NOMO-1 (cell line): Measurements from ENCODE around the gene PSAP.
A peak's percentile ranks its signal among the peaks of the same experiment; 100 is the strongest.

Experiments
- DNase-seq, 2 experiments: peaks; one replicate each; lab custom pipeline; 2025; ENCODE audit not compliant: unreplicated experiment in 2 of 2; lab: John Stamatoyannopoulos, UW

PSAP gene

DNA sequence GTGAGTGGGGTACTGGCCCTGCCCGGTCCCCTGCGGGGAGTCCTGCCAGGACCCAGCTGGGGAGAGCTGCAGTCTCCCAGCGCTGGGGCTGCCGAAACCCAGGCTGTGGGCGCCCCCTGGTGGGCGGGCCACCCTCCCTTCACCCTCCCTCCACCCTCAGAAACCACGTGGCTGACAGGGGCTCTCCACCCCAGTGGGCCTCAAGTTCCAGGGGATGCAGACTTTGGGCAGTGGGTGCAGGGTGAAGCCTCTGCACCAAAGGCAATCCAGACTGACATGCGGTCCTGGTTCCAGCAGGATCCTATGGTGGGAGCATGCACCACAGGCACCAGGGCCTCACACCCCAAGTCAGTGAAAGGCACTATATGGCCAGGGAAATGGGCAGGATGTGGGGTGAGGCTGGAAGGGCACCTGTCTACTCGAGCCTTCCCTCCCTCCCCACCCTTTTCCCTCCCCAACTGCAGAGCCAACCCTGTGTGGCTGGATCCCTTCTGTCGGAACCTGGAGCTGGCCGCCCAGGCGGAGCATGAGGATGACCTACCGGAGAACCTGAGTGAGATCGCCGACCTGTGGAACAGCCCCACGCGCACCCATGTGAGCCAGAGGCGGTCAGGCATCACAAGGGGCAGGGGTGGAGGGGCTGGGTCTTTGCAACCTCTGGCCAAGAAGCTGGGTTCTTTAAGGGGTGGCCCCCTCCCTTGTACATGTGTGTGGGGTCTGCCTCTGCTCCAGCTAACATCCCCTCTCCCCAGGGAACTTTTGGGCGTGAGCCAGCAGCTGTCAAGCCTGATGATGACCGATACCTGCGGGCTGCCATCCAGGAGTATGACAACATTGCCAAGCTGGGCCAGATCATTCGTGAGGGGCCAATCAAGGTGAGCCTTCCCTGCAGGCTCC lies 38.8 kb downstream of the PSAP start:
- DNase-seq, result peak; percentile 50 to 71

DNA sequence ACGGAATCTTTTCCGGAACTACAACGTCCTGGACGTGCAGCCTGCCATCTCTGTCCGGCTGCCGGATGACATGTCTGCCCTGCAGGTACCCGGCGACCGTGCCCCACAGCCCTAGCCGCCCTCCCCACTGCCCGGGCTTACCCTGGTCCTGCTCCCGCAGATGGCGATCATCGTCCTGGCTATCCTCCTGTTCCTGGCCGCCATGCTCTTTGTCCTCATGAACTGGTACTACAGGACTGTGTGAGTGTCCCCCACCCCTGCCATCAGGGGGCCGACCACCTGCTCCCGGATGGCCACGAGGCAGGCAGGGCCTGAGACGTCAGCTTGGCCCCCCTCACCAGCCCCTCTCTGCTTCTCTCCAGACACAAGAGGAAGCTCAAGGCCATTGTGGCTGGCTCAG lies 39.7 kb downstream of the PSAP start:
- no peak for DNase-seq

DNA sequence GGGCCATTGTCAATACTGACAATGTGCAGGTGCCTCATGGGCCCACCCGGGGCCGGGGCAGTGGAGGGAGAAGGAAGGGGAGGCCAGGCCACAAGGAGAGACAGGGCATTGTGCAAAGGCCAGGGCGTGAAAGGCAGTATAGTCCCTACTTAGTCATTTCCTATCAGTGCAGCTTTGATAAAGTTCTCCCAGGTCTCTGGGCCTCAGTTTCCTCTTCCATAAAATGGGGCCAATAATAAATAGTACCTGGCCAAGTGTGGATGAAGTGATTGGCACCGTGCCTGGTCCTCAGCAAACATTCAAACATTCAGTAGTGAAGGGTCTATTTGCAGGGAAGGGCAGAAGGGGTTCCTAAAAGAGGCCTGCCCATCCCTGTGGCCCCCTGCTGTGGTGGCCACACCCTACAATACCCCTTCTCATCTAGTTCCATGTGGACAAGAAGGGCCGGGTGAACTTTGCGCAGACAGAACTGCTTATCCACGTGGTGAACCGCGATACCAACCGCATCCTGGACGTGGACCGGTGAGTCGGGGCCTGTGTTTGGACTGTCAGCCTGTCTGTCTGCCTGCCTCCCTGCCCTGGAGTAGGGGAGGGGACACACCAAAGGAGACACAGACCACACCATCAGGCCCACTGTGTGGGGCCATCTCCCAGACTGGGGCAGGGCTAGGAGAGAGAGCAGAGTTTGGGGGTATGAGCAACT lies 40.9 kb downstream of the PSAP start:
- no peak for DNase-seq

DNA sequence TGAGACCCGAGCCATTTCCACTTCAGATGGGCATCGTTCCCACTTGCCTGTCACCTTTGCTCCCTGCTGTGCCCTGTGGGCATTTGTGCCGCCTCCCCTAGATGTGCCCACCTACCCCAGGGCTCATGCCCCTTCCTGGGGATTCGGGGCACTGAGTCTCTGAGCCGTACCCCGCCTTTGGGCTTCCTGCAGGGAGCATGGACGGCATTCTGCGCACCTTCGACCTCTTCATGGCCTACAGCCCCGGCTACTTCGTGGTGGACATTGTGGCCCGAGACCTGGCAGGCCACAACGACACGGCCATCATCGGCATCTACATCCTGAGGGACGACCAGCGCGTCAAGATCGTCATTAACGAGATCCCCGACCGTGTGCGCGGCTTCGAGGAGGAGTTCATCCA lies 41.4 kb downstream of the PSAP start:
- no peak for DNase-seq

DNA sequence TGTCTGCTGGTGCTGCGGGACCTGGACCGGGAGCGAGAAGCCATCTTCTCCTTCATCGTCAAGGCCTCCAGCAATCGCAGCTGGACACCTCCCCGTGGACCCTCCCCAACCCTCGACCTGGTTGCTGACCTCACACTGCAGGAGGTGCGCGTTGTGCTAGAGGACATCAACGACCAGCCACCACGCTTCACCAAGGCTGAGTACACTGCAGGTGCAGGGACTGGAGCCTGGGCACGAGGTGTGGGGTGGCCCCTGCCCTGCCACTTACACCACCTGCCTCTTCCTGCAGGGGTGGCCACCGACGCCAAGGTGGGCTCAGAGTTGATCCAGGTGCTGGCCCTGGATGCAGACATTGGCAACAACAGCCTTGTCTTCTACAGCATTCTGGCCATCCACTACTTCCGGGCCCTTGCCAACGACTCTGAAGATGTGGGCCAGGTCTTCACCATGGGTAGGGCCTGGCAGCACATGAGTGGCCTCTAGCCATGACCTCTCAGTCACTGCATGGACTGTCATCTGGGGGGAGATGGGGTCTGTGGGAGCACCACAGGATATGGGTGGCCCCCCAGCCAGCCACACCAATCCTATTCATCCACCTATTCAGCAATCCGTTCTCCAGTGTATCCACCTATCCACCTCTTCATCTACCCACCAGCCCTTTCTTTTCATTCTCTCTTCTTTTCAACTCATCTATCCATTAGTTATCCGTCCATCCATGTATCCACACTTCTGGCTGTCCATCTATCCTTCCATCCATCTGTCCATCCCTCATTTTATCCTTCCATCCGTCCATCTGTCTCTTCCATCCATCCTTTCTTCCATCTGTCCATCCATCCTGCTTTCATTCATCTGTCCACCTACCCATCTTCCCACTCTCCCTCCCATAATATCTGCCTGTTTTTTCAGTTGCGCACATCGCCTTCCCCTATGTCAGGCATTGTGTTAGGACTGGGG lies 43.2 kb downstream of the PSAP start:
- no peak for DNase-seq

DNA sequence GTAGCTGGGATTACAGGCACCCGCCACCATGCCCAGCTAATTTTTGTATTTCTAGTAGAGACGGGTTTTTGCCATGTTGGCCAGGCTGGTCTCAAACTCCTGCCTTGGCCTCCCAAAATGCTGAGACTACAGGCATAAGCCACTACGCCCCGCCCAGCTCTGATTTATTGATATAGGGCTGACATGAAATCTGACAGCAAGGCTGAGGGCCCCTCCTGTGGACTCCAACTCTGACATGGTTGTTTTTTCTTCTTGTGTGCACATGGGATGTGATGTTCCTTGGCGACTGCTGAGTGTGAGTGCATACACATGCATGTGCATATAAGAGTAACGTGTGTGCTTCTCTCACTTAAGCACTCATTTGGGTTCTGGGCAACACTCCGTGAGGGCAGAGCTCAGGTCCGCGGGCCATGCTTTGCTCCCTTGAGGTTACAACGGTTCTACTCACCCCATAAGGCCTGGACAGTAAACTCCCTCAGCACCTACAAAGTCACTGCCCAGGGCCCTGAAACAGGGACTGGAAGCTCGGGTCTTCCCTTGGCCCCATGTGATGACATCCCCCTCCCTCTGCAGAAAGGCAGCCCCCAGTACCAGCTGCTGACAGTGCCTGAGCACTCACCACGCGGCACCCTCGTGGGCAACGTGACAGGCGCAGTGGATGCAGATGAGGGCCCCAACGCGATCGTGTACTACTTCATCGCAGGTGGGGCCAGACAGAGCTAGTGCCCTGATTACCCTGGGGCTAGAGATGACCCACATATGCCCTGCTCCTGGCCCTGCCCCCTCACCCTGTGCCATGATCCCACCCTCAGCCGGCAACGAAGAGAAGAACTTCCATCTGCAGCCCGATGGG lies 44.1 kb downstream of the PSAP start:
- no peak for DNase-seq

DNA sequence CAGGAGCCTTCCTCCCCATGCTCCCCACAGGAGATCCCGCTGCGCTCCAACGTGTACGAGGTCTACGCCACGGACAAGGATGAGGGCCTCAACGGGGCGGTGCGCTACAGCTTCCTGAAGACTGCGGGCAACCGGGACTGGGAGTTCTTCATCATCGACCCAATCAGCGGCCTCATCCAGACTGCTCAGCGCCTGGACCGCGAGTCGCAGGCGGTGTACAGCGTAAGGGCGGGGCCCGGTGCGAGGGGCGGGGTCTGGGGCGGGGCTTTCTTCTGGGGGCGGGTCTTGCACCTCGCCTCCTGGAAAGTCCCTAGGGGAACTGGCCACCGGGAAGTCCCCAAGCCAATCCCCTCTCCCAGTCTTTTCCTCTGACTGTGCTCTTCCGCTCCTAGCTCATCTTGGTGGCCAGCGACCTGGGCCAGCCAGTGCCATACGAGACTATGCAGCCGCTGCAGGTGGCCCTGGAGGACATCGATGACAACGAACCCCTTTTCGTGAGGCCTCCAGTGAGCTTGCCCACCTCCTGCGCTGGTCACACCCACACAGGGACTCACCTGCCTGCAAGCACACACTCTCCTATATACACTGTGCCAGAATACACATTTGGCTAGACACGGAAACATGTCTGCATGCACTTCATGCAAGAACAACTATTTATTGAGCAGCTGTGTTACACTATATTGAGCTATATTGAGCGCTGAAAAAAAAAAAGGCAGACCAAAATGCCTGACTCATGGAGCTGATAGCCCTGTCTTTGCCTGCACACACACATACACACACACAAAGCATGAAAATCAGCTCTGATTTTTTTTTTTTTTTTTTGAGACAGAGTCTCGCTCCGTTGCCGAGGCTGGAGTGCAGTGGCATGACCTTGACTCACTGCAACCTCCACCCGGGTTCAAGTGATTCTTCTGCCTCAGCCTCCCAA lies 45.0 kb downstream of the PSAP start:
- DNase-seq, result no peak

DNA sequence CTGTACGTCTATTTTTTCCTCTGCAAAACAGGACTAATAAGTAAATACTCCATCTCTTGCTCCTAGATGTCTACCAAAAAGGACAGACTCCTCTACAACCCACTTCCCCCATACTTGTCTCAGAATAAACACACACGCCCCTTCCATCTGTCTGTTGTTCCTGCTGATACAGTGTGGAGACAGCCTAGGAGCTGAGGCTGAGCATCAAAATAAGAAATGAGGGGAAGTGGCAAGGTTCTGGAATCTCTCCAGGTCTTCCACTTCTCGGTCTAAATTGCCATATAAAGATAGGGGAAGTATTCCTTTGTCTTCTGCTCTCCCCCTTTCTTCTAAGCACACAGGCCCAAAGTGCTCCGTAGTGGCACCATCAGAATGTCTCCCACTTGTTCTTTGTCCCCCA lies 47.0 kb downstream of the PSAP start:
- DNase-seq, result peak; percentile 13 to 35

DNA sequence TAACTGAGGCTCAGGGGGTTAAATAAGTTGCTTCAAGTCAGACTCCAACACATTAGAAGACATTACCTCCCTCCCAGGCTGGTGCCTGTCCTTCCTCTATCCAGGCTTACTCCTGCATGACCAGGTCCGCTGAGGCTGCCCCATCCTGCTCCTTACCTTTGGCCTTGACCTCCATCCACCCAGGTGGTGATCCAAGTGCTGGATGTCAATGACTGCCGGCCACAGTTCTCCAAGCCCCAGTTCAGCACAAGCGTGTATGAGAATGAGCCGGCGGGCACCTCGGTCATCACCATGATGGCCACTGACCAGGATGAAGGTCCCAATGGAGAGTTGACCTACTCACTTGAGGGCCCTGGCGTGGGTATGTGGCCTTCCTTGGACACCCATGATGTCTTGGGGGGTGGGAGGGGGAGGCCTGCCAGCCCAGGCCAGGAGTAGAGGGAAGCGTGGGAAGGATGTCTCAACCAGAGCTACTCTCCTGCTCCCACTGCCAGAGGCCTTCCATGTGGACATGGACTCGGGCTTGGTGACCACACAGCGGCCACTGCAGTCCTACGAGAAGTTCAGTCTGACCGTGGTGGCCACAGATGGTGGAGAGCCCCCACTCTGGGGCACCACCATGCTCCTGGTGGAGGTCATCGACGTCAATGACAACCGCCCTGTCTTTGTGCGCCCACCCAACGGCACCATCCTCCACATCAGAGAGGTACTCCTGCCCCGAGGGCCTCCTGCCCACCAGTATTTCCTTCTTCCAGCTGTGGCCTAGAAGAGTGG lies 48.1 kb downstream of the PSAP start:
- no peak for DNase-seq

DNA sequence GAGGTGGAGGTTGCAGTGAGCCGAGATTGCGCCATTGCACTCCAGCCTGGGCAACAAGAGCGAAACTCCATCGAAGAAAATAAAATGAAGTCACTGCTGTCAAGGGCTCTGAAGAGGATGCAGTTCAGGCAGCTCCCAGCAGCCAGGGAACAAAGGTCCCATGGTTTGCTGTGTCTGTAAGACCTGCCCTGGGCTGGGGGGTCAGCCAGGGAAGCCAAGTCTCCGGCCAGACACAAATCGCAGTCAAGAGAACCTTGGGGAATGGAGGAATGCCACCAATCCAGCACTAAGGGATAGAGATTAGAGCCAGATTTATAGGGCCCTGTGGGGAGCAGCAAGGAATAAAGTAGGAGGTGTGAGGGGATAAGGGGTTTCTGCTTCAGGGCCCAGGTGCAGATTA lies 48.8 kb downstream of the PSAP start:
- DNase-seq, result no peak

DNA sequence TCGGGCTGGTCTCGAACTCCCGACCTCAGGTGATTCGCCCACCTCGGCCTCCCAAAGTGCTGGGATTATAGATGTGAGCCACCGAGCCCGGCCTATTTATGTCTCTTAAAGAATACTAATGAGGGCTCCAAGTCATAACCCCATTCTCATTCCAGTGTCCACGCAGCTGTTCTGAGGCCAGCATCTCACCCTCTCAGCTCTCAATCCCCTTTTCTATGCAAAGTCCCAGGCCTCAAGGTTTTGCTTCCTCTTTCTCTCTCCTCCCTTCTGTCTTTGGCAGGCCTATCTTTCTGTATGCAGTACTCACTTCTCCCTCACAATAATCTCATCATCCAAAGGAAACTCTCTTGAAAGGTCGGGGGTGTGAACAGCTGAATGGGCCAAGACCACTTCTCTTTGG lies 49.7 kb downstream of the PSAP start:
- peak; percentile 59 to 88 for DNase-seq

DNA sequence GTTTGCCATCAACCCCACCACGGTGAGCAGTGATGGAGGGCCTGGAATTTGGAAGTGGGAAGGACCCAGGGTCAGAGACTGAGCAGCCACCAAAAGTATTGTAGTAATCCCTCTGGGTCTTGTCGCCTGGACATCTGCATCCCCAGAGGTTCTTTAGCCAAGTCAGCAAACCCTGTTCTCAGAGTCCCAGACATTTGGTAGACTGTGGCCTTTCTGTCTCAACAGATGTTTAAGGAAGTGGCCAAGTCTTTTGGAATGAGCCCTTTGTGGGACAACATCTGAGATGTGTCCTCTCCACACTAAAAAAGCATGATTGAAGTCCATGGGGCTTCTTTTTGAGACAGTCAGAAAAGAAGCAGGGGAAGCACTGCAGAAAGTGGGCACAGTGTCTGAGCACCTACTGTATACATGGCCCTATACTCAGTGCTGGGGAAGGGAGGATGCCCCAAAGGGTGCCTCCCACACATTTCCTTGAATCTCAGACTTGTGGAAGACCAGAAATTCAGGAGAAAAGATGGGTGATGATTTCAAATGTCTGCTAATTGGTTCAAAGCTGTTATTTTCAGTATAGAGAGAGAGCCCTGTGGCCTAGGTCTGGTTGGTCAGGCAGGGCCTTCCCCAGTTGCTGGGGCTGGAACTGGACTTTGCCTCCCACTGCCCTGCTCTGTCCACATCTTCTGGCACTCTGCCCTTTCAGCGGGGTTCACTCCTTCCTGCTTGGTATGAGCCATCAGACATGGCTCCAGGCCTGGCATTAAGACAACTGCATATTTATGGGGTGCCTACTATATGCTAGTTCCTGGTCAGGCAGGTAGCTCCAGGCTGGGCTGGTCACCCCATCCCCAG lies 51.2 kb downstream of the PSAP start:
- DNase-seq, result no peak

DNA sequence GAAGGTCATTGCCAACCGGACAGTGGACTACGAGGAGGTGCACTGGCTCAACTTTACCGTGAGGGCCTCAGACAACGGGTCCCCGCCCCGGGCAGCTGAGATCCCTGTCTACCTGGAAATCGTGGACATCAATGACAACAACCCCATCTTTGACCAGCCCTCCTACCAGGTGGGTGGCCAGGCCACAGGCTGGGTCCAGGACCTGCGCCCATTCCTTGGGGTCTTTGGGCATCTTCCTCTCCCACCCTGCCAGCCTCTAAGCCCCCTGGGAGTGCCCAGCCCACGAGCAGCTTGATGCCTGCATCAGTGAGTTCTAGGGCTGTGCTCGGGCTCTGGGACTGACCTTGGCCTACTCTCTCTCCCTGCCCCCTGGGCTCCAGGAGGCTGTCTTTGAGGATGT lies 51.9 kb downstream of the PSAP start:
- DNase-seq, result no peak

DNA sequence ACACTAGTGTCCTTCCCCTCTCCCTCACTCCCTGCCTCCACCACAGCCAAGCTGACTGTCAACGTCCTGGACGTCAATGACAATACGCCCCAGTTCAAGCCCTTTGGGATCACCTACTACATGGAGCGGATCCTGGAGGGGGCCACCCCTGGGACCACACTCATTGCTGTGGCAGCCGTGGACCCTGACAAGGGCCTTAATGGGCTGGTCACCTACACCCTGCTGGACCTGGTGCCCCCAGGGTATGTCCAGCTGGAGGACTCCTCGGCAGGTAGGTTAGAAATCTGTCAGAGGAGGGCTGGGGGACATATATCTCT lies 52.8 kb downstream of the PSAP start:
- DNase-seq, result no peak

DNA sequence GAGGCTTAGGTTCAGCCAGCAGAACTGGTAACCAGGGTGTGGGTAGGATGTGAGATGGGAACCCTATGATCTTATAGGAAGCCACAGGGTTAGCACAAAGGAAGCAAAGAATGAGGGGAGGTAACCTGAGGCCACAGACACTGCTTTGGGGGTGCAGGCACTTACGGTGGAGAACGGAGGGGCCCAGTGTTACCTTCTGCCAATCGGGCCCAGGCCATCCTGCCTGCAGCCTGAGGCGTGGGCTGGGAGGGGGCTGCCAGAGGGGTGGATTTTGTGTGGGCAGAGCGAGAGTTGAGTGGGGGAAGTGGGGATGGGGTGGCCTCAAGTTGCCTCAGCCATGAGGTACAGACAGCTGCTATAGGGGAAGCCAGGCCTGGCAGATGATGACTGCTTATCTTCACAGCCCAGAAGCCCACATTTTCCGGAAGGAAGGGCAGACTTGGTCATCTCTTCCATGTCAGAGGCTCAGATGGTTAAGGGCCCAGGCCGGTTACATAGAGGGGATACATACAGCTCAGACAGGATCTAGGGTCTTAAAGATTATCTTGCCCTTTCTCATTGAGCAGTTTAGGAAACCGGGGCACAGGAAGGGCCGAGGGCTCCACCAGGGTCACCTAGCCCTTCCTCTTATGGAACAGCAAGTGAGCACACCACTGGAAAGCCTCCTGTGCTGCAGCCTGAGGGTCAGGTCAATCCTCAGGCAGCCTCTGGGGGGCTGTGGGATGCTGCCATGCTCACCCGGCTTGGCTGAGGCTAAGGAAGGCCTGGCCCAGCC lies 53.3 kb downstream of the PSAP start:
- DNase-seq, result no peak

DNA sequence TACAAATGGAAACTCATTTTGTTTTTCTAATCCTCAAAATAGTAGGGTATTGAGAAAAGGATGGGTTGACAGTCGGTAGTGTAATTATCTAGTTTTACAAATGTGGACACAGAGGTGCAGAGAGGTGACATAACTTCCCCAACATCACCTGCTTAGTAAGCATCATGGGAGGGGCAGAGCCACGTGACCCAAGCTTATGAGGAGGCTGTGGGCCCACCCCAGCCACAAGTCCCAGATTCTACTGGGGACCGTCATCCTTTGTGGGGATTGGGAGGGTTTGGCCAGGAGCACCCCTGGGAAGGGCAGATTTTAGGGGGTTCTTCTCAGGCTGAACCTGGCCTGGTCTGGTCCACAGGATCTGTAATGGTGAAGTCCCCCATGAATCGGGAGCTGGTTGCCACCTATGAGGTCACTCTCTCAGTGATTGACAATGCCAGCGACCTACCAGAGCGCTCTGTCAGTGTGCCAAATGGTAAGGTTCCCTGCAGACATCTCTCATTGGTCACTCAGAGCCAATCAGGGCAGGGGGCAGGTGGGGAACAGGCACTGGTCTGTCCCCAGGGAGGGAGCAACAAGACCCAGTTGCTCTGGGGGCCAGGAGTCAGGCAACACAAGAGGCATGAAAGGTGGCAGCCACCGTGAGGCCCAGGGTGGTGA lies 54.2 kb downstream of the PSAP start:
- DNase-seq, result no peak
